Small intestine (tissue), 16 donors: ENCODE data around the gene GLG1. TPM values are rescaled to one million over a fixed set of nuclear protein-coding genes. Genes with fewer than 3 reads are reported as not detected.
A peak's percentile ranks its signal among the peaks of the same experiment; 100 is the strongest.
"Not testable (repeated sequence)": the region's sequence is repeated elsewhere in the genome, so short reads cannot be mapped to it uniquely, and the experiment has no call there.

Source experiments
- DNase-seq, 2 donors: peaks; one replicate each; pipeline versions ENCODE4 v3.0.0 to v3.0.0-alpha.2; 2013
- FAIRE-seq: peaks from 2 replicates; lab custom pipeline; 2012; peaks lifted over from hg19 to GRCh38; lab: Jason Lieb, UNC
- H3K27ac ChIP-seq, 3 donors: one replicate each; pipeline ENCODE4 v1.5.1; 2013; ENCODE audit warnings: low read length in 2 of 3, mild to moderate bottlenecking in 2 of 3, control low read depth in 1 of 3, inconsistent platforms in 1 of 3, low read depth in 1 of 3, moderate library complexity in 1 of 3
- H3K27me3 ChIP-seq, 3 donors: one replicate each; pipeline ENCODE4 v1.6.1; 2013; ENCODE audit warnings: low read length in 3 of 3, inconsistent platforms in 1 of 3; ENCODE audit not compliant: control insufficient read depth in 3 of 3, insufficient read depth in 3 of 3
- H3K36me3 ChIP-seq, 3 donors: one replicate each; pipeline ENCODE4 v1.6.1; 2013; ENCODE audit warnings: low read length in 3 of 3, inconsistent platforms in 1 of 3, low read depth in 1 of 3, mild to moderate bottlenecking in 1 of 3, moderate library complexity in 1 of 3; ENCODE audit not compliant: control insufficient read depth in 3 of 3, insufficient read depth in 2 of 3
- H3K4me1 ChIP-seq, 3 donors: one replicate each; pipeline ENCODE4 v1.6.1; 2013; ENCODE audit warnings: low read length in 2 of 3, inconsistent platforms in 1 of 3, low read depth in 1 of 3, mild to moderate bottlenecking in 1 of 3, moderate library complexity in 1 of 3; ENCODE audit not compliant: control insufficient read depth in 3 of 3, insufficient read depth in 2 of 3
- H3K4me3 ChIP-seq, 3 donors: one replicate each; pipeline ENCODE4 v1.5.1; 2013; ENCODE audit warnings: low read length in 3 of 3, control low read depth in 1 of 3, inconsistent platforms in 1 of 3, low read depth in 1 of 3, mild to moderate bottlenecking in 1 of 3, moderate library complexity in 1 of 3
- H3K9me3 ChIP-seq, 2 donors: one replicate each; pipeline ENCODE4 v1.6.1; 2013; ENCODE audit warnings: low read depth in 1 of 2, low read length in 1 of 2; ENCODE audit not compliant: control insufficient read depth in 2 of 2, insufficient read depth in 1 of 2
- WGBS, 3 donors: extraction: QIAGEN DNeasy Blood & Tissue Kit; methylation state at CpG; one replicate each; pipeline ENCODE4 v1.1.7; 2013; 5-methylcytosine and 5-hydroxymethylcytosine counted together
- long read RNA-seq, 10 donors: transcript quantifications; one replicate each; lab custom pipeline, GENCODE V29; 2026
- polyA plus RNA-seq, 4 donors: library from polyadenylated mRNA; stranded (reverse) in 3 of 4; unstranded in 1 of 4; fragments of 200-250 nt in 3 of 4; fragments of 120-200 nt in 1 of 4; gene quantifications; one replicate each; pipeline versions ENCODE4 v1.2.1 to v1.2.3, GENCODE V29; 2013
- donor health status: healthy with polysubstance abuse.
- donor health status: control.
- donor health status: control.
- donor health status: Bipolar disorder and iron deficiency.
- donor health status: healthy.

GLG1 gene
- 100 to 1,000 TPM in 1 of 4 donors, 10 to 100 TPM in 3; 12.2 to 102 (median 28.2) TPM for polyA plus RNA-seq
- long read RNA-seq, donor 1: 0 reads
- long read RNA-seq, donor 2, full-length matches to known transcripts: 6 of 6 reads
- long read RNA-seq, donor 2, partial matches to known transcripts: 0 of 6 reads
- long read RNA-seq, donor 2, other reads (novel, unspliced or antisense): 0 of 6 reads
- long read RNA-seq, donor 3, transcript GLG1-205 (3 exons, 674 nt): major isoform, 7 of 13 reads
- long read RNA-seq, donor 3, partial matches to known transcripts: 5 of 13 reads
- long read RNA-seq, donor 3, other reads (novel, unspliced or antisense): 0 of 13 reads
- long read RNA-seq, donor 4: 0 reads
- long read RNA-seq, donor 5, partial matches to known transcripts: 0 of 2 reads
- long read RNA-seq, donor 5, other reads (novel, unspliced or antisense): 0 of 2 reads
- long read RNA-seq, donor 6, full-length matches to known transcripts: 10 of 10 reads
- long read RNA-seq, donor 6, partial matches to known transcripts: 0 of 10 reads
- long read RNA-seq, donor 6, other reads (novel, unspliced or antisense): 0 of 10 reads
- long read RNA-seq, donor 7, full-length matches to known transcripts: 12 of 12 reads
- long read RNA-seq, donor 7, partial matches to known transcripts: 0 of 12 reads
- long read RNA-seq, donor 7, other reads (novel, unspliced or antisense): 0 of 12 reads
- long read RNA-seq, donor 8, full-length matches to known transcripts: 1 of 1 reads
- long read RNA-seq, donor 8, partial matches to known transcripts: 0 of 1 reads
- long read RNA-seq, donor 8, other reads (novel, unspliced or antisense): 0 of 1 reads
- long read RNA-seq, donor 9, partial matches to known transcripts: 0 of 1 reads
- long read RNA-seq, donor 9, other reads (novel, unspliced or antisense): 0 of 1 reads
- long read RNA-seq, donor 10, full-length matches to known transcripts: 14 of 14 reads
- long read RNA-seq, donor 10, partial matches to known transcripts: 0 of 14 reads
- long read RNA-seq, donor 10, other reads (novel, unspliced or antisense): 0 of 14 reads

DNA sequence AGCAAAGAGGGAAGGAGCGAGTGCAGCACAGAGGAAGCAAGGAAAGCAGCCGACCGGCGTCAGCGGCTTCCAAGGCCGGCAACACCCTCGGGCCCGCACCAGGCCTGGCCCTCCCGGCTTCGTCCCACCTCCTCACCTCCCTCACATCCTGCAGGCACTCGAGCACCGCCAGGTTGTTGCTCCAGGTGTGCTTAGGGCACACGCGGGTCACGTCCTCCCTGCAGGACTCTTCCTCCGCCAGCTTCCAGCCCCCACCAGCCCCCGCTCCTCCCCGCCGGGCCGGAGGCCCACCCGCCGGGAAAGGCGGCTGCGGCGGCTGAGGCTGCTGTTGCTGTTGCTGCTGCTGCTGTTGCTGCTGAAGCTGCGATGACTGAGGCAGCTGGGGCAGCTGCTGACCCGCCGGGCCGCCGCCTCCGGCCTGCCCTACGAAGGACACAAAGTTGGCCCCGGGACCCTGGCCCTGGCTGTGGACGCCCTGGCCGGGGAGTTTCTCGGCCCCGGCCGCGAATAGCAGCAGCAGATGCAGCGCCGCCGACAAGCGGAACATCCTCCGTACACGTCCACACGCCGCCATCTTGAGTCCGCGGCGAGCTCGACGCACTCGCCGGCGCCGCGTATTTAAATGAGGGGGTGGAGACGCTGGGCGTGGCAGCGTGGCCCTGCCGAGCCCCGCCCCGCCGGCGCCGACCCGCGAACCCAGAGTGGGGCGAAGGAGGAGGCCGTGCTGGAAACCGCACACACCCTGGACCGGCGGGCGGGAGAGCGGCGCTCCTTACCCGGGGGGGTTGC lies at the start of gene GLG1:
TSS of gene GLG1 (minus strand) at position 594 of the 789 bp plus-strand sequence. CDS start at position 574, 20 bp downstream.
- FAIRE-seq: no peak

DNA sequence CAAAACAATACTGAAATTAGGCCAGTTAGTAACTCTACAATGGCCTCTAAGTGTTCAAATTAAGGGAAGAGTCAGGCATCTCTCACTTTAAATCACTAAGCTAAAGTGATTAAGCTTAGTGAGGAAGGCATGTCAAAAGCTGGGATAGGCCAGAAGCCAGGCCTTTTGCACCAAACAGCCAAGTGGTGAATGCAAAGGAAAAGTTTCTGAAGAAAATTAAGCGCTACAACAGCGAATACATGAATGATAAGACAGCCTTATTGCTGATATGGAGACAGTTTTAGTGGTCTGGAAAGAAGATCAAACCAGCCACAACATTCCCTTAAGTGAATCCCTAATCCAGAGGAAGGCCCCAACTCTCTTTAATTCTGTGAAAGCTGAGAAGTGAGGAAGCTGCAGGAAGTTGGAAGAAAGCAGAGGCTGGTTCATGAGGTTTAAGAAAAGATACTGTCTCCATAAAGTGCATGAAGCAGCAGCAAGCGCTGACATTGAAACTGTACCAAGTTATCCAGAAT lies 47.7 kb upstream of the GLG1 start:
- DNase-seq (no peak), FAIRE-seq (no peak)
- Histone ChIP-seq H3K4me3 (no peak overlapping the region), H3K27me3 (no peaks in the 10 kb centered on the region), H3K4me1 (peaks cover 0 to 9% (median 3%) of the 10 kb centered on the region in 3 donors), H3K9me3 (no peaks in the 10 kb centered on the region), H3K27ac (no peak overlapping the region), H3K36me3 (peaks cover 3 to 36% (median 7%) of the 10 kb centered on the region in 3 donors)
- WGBS, 3 donors: 86 to 94% (median 92%) methylated on average over 3 of the region's 3 CpGs

More for the DNA sequence above, at the start of gene GLG1:
- peaks cover 2 to 14% (median 8%) of the 10 kb centered on the region in 3 donors for H3K4me1 ChIP-seq
- 0 to 1% (median 0%) methylated on average over 61 to 77 of the region's 77 CpGs for WGBS, 3 donors
- H3K27ac ChIP-seq: peak within 1 kb of the TSS; percentile 94 to 97 (median 95)
- DNase-seq: peak; percentile 93 to 97
- no peaks in the 10 kb centered on the region for H3K27me3 ChIP-seq
- H3K36me3 ChIP-seq: no peaks in the 10 kb centered on the region
- H3K4me3 ChIP-seq: peak within 1 kb of the TSS; percentile 71 to 96 (median 85)
- no peaks in the 10 kb centered on the region for H3K9me3 ChIP-seq

DNA sequence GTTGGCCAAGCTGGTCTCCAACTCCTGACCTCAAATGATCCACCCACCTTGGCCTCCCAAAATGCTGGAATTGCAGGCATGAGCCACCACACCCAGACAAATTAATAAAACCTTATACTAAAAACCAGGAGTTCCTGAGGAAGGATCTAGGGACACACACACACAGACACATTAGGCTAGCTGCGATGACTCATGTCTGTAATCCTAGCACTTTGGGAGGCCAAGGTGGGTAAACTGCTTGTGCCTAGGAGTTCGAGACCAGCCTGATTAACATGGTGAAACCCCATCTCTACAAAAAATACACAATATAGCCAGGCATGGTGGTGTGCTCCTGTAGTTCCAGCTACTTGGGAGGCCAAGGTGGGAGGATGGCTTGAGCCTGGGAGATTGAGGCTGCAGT lies 46.0 kb upstream of the GLG1 start:
- 97 to 100% (median 98%) methylated on average over 2 of the region's 2 CpGs for WGBS, 3 donors
- H3K4me1 ChIP-seq, H3K27ac ChIP-seq, H3K27me3 ChIP-seq, DNase-seq, H3K4me3 ChIP-seq, FAIRE-seq, H3K9me3 ChIP-seq: not testable (repeated sequence)
- H3K36me3 ChIP-seq: peaks cover 7 to 37% (median 12%) of the 10 kb centered on the region in 3 donors

DNA sequence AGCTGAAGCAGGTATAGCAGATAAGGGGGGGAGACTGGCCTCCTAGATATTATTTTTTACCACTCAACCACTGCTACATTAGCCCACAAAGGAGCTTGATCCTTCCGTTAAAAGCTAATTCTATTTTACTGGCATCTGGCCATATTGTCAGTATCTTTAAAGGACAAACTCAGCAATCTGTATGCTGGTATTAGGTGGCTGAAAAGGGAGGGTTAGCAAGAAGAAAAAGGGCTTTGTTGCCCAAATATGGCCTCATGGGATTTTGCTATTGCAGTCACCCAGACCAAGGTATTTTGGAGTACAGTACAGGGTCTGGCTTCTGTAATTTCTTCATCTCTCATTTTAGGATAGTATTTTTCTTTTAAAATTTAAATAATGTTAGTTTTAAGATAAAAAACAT lies 45.3 kb upstream of the GLG1 start:
- FAIRE-seq: no peak
- Histone ChIP-seq H3K27ac (no peak overlapping the region), H3K36me3 (peaks cover 8 to 40% (median 12%) of the 10 kb centered on the region in 3 donors), H3K4me1 (no peaks in the 10 kb centered on the region), H3K4me3 (no peak overlapping the region), H3K27me3 (no peaks in the 10 kb centered on the region), H3K9me3 (no peaks in the 10 kb centered on the region)
- no peak for DNase-seq
- WGBS, 3 donors: 62 to 77% (median 73%) methylated on average over 1 of the region's 1 CpG

DNA sequence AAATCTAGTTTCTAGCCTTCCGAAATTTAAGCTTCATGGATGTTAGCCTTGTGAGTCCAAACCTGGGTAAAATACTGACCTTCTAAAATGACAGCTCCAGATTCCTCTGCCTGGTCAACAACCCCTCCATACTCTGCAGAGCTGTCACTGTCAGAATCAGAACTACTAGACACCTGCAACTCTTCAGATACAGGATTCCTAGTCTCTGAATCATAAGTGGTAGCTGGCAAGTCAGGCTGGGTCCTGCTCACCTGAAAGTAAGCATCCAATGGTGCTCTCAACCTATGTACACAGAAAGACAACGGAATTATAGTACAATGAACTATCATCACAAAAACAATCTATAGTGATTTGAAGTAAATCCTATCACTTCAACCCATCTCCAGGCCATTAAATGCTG lies 44.9 kb upstream of the GLG1 start:
- Histone ChIP-seq H3K4me3 (no peak overlapping the region), H3K27me3 (no peaks in the 10 kb centered on the region), H3K4me1 (no peaks in the 10 kb centered on the region), H3K36me3 (peaks cover 10 to 43% (median 12%) of the 10 kb centered on the region in 3 donors), H3K9me3 (no peaks in the 10 kb centered on the region), H3K27ac (no peak overlapping the region)
- 86 to 90% (median 87%) methylated on average over 2 of the region's 2 CpGs for WGBS, 3 donors
- no peak for DNase-seq
- no peak for FAIRE-seq

DNA sequence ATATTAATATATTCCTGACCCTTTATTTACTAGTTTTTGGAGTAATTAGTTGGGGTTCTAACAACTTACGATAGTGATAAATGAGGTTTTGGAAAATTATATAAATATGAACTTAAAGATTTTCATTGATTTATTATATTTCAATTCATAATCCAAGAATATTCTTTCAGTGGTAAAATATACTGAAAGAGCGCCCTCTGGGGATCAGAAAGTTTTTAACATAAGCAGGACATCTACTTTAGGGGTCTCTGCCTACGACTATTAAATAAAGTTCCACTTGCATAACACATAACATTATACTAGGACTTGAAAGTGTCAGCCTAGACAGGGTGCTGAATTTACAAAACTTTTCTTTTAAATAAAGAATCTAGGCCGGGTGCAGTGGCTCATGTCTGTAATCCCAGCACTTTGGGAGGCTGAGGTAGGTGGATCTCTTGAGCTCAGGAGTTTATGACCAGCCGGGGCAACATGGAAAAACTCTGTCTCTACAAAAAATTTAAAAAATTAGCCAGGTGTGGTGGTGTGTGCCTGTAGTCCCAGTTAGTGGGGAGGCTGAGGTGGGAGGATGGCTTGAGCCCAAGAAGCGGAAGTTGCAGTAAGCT lies 44.2 kb upstream of the GLG1 start:
- Histone ChIP-seq H3K4me1 (no peaks in the 10 kb centered on the region), H3K27ac (no peak overlapping the region), H3K36me3 (peaks cover 9 to 47% (median 14%) of the 10 kb centered on the region in 3 donors), H3K27me3 (no peaks in the 10 kb centered on the region), H3K4me3 (no peak overlapping the region), H3K9me3 (no peaks in the 10 kb centered on the region)
- DNase-seq (no peak), FAIRE-seq (no peak)
- WGBS, 3 donors: 80 to 83% (median 81%) methylated on average over 6 of the region's 6 CpGs

DNA sequence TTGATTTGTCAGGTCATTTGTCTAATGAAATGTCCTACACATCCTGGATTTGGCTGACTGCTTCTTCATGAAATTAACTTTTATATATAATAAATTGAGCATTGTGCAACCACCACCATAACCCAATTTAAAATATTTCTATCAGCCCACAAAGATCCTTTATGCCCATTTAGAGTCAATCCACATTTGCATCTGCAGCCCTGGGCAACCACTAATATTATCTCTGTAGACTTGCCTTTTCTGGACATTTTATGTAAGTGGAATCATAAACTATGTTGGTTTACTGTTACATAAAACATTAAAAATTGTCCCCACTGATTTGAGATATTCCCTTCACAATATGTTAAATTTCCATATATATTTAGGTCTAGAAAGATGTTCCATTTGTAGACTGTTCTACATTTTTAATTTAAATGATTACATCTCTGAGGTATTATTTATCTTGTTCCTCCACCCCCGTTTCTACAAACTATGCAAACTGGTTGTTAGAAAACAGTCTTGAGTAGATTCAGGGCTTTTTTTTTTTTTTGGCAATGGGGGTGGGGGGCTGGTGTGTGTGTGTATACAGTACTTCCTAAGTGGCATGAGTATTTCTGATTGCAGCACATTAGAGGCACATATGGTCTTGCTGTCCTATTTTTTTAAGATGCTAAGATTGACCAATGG lies 43.1 kb upstream of the GLG1 start:
- no peak for FAIRE-seq
- H3K27me3 ChIP-seq: no peaks in the 10 kb centered on the region
- H3K36me3 ChIP-seq: peaks cover 9 to 49% (median 14%) of the 10 kb centered on the region in 3 donors
- H3K4me3 ChIP-seq: no peak overlapping the region
- H3K27ac ChIP-seq: no peak overlapping the region
- WGBS, 3 donors: 53 to 76% (median 62%) methylated on average over 1 of the region's 1 CpG
- no peaks in the 10 kb centered on the region for H3K4me1 ChIP-seq
- H3K9me3 ChIP-seq: no peaks in the 10 kb centered on the region
- DNase-seq: no peak
